PC-3 (cell line): Measurements from ENCODE around the gene HLCS.

ENCODE experiments used
- CTCF ChIP-seq: fragments of 300-600 bp; sonication (generic); conservative IDR thresholded peaks from 2 replicates; pipeline ENCODE4 v1.5.1; 2017; ENCODE audit warnings: antibody characterized with exemption, low read depth, mild to moderate bottlenecking, low read length
- EZH2 ChIP-seq: fragments of 300-600 bp; sonication (generic); IDR thresholded peaks from one replicate; pipeline ENCODE4 v1.6.1; 2017; ENCODE audit warnings: antibody characterized with exemption, mild to moderate bottlenecking, low read length; ENCODE audit not compliant: unreplicated experiment
- EZH2phosphoT487 ChIP-seq: fragments of 300-600 bp; sonication (generic); IDR thresholded peaks from 2 replicates; pipeline ENCODE4 v1.6.1; 2018; ENCODE audit warnings: mild to moderate bottlenecking, antibody characterized with exemption, low read length, borderline replicate concordance

DNA sequence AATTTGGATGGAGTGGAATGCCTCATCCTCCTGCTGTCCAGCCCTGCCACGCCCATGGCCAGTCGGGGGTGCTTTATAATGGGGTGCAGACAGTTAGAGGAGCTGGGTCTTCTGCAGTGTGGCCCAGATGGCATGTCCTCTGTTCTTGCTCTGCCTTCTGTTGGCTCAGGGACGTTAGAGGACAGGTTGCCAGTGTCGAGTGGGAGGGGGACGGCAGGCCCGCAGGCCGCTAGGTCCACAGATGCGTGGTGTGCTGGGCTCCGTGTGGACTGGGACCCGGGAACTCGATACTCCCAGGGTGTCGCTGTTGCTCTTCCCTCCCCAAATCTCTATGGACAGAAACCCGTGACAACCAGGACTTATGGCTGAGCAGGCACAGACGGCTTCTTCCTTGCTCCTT lies 234.3 kb downstream of the HLCS start:
- no peak for TF ChIP-seq CTCF
- TF ChIP-seq EZH2, result no peak
- TF ChIP-seq EZH2phosphoT487, result no peak
